T-helper 2 cell treated with Interferon-gamma antibody and Interleukin-4, amounts not matched to agents 5 μg/mL and 100 μg/mL, for 36 hours (primary cell): ENCODE measurements around the gene FLAD1.
A peak's percentile ranks its signal among the peaks of the same experiment; 100 is the strongest.
"Not testable (repeated sequence)": the region's sequence is repeated elsewhere in the genome, so short reads cannot be mapped to it uniquely, and the experiment has no call there.

Source experiments
- DNase-seq: peaks from one replicate; pipeline ENCODE4 v3.0.0; 2021; ENCODE audit warnings: low spot score
- H3K27ac Mint-ChIP-seq: one replicate; pipeline ENCODE4 v1.8.0; 2021; ENCODE audit warnings: mild to moderate bottlenecking, mixed read lengths
- H3K27me3 Mint-ChIP-seq: one replicate; pipeline ENCODE4 v1.8.0; 2021; ENCODE audit warnings: low read depth, mixed read lengths
- H3K36me3 Mint-ChIP-seq: one replicate; pipeline ENCODE4 v1.8.0; 2021; ENCODE audit warnings: low read depth, mixed read lengths
- H3K4me1 Mint-ChIP-seq: one replicate; pipeline ENCODE4 v1.8.0; 2021; ENCODE audit warnings: low read depth, mixed read lengths
- H3K4me3 Mint-ChIP-seq: one replicate; pipeline ENCODE4 v1.8.0; 2022; ENCODE audit warnings: mild to moderate bottlenecking, moderate library complexity, mixed read lengths
- H3K9me3 Mint-ChIP-seq: one replicate; pipeline ENCODE4 v1.8.0; 2021; ENCODE audit warnings: mixed read lengths

The FLAD1 gene

GRCh38 chr1:154983776-154984466 lies 777 bp downstream of the FLAD1 start:
- H3K27me3 Mint-ChIP-seq: no peaks in the 10 kb centered on the region
- no peak overlapping the region for H3K4me3 Mint-ChIP-seq
- peaks cover 11% of the 10 kb centered on the region for H3K4me1 Mint-ChIP-seq
- no peak overlapping the region for H3K27ac Mint-ChIP-seq
- no peak for DNase-seq
- no peaks in the 10 kb centered on the region for H3K9me3 Mint-ChIP-seq
- peaks cover 26% of the 10 kb centered on the region for H3K36me3 Mint-ChIP-seq

- not testable (repeated sequence) for H3K27me3 Mint-ChIP-seq, DNase-seq, H3K4me3 Mint-ChIP-seq, H3K9me3 Mint-ChIP-seq, H3K4me1 Mint-ChIP-seq, H3K27ac Mint-ChIP-seq
- H3K36me3 Mint-ChIP-seq: peaks cover 22% of the 10 kb centered on the region
Observed at GRCh38 chr1:154986736-154987135, 3.6 kb downstream of the FLAD1 start.

GRCh38 chr1:154987326-154987725 lies 4.2 kb downstream of the FLAD1 start:
- H3K36me3 Mint-ChIP-seq: peaks cover 21% of the 10 kb centered on the region
- H3K27ac Mint-ChIP-seq: no peak overlapping the region
- H3K4me3 Mint-ChIP-seq: no peak overlapping the region
- no peak for DNase-seq
- H3K9me3 Mint-ChIP-seq: no peaks in the 10 kb centered on the region
- H3K4me1 Mint-ChIP-seq: peaks cover 10% of the 10 kb centered on the region
- no peaks in the 10 kb centered on the region for H3K27me3 Mint-ChIP-seq

GRCh38 chr1:154988058-154988954 lies 5.2 kb downstream of the FLAD1 start:
- peaks cover 19% of the 10 kb centered on the region for H3K36me3 Mint-ChIP-seq
- no peak overlapping the region for H3K27ac Mint-ChIP-seq
- H3K27me3 Mint-ChIP-seq: no peaks in the 10 kb centered on the region

GRCh38 chr1:154989195-154989860 lies 6.2 kb downstream of the FLAD1 start:
- no peaks in the 10 kb centered on the region for H3K27me3 Mint-ChIP-seq
- peaks cover 19% of the 10 kb centered on the region for H3K36me3 Mint-ChIP-seq
- no peak overlapping the region for H3K27ac Mint-ChIP-seq
- no peaks in the 10 kb centered on the region for H3K9me3 Mint-ChIP-seq
- H3K4me3 Mint-ChIP-seq: no peak overlapping the region
- DNase-seq: no peak
- H3K4me1 Mint-ChIP-seq: peaks cover 3% of the 10 kb centered on the region

More at GRCh38 chr1:154988058-154988954, 5.2 kb downstream of the FLAD1 start:
- Mint-ChIP-seq H3K9me3 (no peaks in the 10 kb centered on the region), H3K4me1 (peaks cover 10% of the 10 kb centered on the region), H3K4me3 (no peak overlapping the region)
- no peak for DNase-seq

- H3K9me3 Mint-ChIP-seq: no peaks in the 10 kb centered on the region
- H3K36me3 Mint-ChIP-seq: peaks cover 19% of the 10 kb centered on the region
- peaks cover 5% of the 10 kb centered on the region for H3K4me1 Mint-ChIP-seq
- no peak overlapping the region for H3K27ac Mint-ChIP-seq
- no peak for DNase-seq
- H3K27me3 Mint-ChIP-seq: no peaks in the 10 kb centered on the region
- no peak overlapping the region for H3K4me3 Mint-ChIP-seq
Observed at GRCh38 chr1:154990276-154990675, 7.1 kb downstream of the FLAD1 start.

GRCh38 chr1:154992721-154993571 lies 9.8 kb downstream of the FLAD1 start:
- H3K27me3 Mint-ChIP-seq: no peaks in the 10 kb centered on the region
- H3K9me3 Mint-ChIP-seq: no peaks in the 10 kb centered on the region
- H3K4me1 Mint-ChIP-seq: peaks cover 15% of the 10 kb centered on the region
- no peak overlapping the region for H3K27ac Mint-ChIP-seq
- peaks cover 11% of the 10 kb centered on the region for H3K36me3 Mint-ChIP-seq
- no peak for DNase-seq
- H3K4me3 Mint-ChIP-seq: no peak overlapping the region

GRCh38 chr1:154993572-154994268 lies 10.6 kb downstream of the FLAD1 start, which contains the start of gene LENEP:
Gene LENEP, plus strand, starts transcription at chr1:154993586. Its CDS starts 22 bp downstream, at chr1:154993608.
- H3K4me1 Mint-ChIP-seq: peaks cover 19% of the 10 kb centered on the region
- no peak for DNase-seq
- no peaks in the 10 kb centered on the region for H3K9me3 Mint-ChIP-seq
- H3K36me3 Mint-ChIP-seq: peaks cover 6% of the 10 kb centered on the region
- no peak within 1 kb of the TSS for H3K4me3 Mint-ChIP-seq
- H3K27me3 Mint-ChIP-seq: no peaks in the 10 kb centered on the region
- peak within 1 kb of the TSS; percentile 36 for H3K27ac Mint-ChIP-seq

GRCh38 chr1:154994269-154994587 lies 11.1 kb downstream of the FLAD1 start:
- Mint-ChIP-seq H3K27ac (peak overlapping the region; percentile 36), H3K27me3 (no peaks in the 10 kb centered on the region), H3K4me3 (no peak overlapping the region), H3K9me3 (no peaks in the 10 kb centered on the region), H3K36me3 (peaks cover 2% of the 10 kb centered on the region), H3K4me1 (peaks cover 22% of the 10 kb centered on the region)
- no peak for DNase-seq

GRCh38 chr1:154994591-154994990 lies 11.4 kb downstream of the FLAD1 start:
- H3K4me3 Mint-ChIP-seq: no peak overlapping the region
- H3K27me3 Mint-ChIP-seq: no peaks in the 10 kb centered on the region
- H3K4me1 Mint-ChIP-seq: peaks cover 23% of the 10 kb centered on the region
- peaks cover 2% of the 10 kb centered on the region for H3K36me3 Mint-ChIP-seq
- H3K27ac Mint-ChIP-seq: peak overlapping the region; percentile 62
- H3K9me3 Mint-ChIP-seq: no peaks in the 10 kb centered on the region
- DNase-seq: no peak

GRCh38 chr1:154995301-154995983 lies 12.3 kb downstream of the FLAD1 start:
- not testable (repeated sequence) for H3K27me3 Mint-ChIP-seq, H3K4me3 Mint-ChIP-seq, H3K36me3 Mint-ChIP-seq, H3K9me3 Mint-ChIP-seq, DNase-seq
- peaks cover 27% of the 10 kb centered on the region for H3K4me1 Mint-ChIP-seq
- H3K27ac Mint-ChIP-seq: peak overlapping the region; percentile 62

- Mint-ChIP-seq H3K4me1 (peaks cover 27% of the 10 kb centered on the region), H3K27me3 (no peaks in the 10 kb centered on the region), H3K9me3 (no peaks in the 10 kb centered on the region), H3K4me3 (peak overlapping the region; percentile 37), H3K27ac (peak overlapping the region; percentile 43), H3K36me3 (no peaks in the 10 kb centered on the region)
- DNase-seq: no peak
Observed at GRCh38 chr1:154996966-154997701, 14.0 kb downstream of the FLAD1 start.
